ENCODE measurements around the gene NF1.

DNA sequence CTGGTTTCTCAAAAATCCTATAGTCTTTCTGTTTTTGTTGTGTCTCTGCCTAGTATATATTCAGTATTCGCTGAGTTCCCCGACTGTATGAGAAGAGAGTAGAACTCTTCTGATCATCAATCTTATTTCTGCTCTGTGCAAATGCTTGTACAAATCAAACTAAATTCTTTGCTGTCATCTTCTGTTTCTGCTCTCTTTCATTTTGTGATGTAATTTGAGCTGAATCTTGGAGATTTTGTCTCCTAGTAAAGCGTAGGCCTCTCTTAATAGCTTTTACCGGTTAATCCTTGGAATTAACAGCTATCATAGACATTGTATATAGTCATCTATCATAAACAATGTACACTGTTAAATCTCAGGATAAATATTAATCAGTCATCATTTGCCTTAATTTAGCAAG lies 140.3 kb downstream of the NF1 start:
- no peak for TF ChIP-seq ZNF404 (tag by site-specific recombination; IDR thresholded peaks at IDR 0.05)
- TF ChIP-seq, protein P1, sequence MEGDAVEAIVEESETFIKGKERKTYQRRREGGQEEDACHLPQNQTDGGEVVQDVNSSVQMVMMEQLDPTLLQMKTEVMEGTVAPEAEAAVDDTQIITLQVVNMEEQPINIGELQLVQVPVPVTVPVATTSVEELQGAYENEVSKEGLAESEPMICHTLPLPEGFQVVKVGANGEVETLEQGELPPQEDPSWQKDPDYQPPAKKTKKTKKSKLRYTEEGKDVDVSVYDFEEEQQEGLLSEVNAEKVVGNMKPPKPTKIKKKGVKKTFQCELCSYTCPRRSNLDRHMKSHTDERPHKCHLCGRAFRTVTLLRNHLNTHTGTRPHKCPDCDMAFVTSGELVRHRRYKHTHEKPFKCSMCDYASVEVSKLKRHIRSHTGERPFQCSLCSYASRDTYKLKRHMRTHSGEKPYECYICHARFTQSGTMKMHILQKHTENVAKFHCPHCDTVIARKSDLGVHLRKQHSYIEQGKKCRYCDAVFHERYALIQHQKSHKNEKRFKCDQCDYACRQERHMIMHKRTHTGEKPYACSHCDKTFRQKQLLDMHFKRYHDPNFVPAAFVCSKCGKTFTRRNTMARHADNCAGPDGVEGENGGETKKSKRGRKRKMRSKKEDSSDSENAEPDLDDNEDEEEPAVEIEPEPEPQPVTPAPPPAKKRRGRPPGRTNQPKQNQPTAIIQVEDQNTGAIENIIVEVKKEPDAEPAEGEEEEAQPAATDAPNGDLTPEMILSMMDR (tag by site-specific recombination; IDR thresholded peaks at IDR 0.05) = no peak

Data from HEK293 (cell line).